Bronchial epithelial cell (primary cell): ENCODE measurements around the gene NFASC. TPM values are rescaled to one million over a fixed set of nuclear protein-coding genes. Genes with fewer than 3 reads are reported as not detected.

Source experiments
- DNase-seq: peaks from one replicate; pipeline ENCODE4 v3.0.0-alpha.2; 2010; ENCODE audit warnings: low read depth
- FAIRE-seq: peaks from 2 replicates; lab custom pipeline; 2011; peaks lifted over from hg19 to GRCh38; lab: Jason Lieb, UNC
- H3K27me3 ChIP-seq: 2 replicates; pipeline ENCODE4 v1.5.1; 2011; ENCODE audit warnings: low read length; ENCODE audit not compliant: control insufficient read depth, insufficient read depth
- H3K36me3 ChIP-seq: 2 replicates; pipeline ENCODE4 v1.5.1; 2011; ENCODE audit warnings: low read length; ENCODE audit not compliant: control insufficient read depth, insufficient read depth
- H3K4me3 ChIP-seq: 2 replicates; pipeline ENCODE4 v1.5.1; 2011; ENCODE audit warnings: mild to moderate bottlenecking, low read depth, low read length, control low read depth
- CTCF ChIP-seq: IDR thresholded peaks from 2 replicates; pipeline ENCODE4 v1.5.1; 2011; ENCODE audit warnings: mild to moderate bottlenecking, moderate library complexity, low read length, control low read depth, inconsistent platforms; ENCODE audit not compliant: insufficient read depth, severe bottlenecking
- total RNA-seq: library from RNA; depleted of rRNA; stranded (reverse); fragments of >200 nt; gene quantifications from 2 replicates; pipeline ENCODE4 v1.2.1, GENCODE V29; 2014

Gene NFASC
- total RNA-seq, 1 donor from 2014 or later: 0.53 TPM

GRCh38 chr1:204920511-204920910, 49.8 kb downstream of the NFASC start:
- Histone ChIP-seq H3K4me3 (no peak overlapping the region), H3K27me3 (peaks cover 1% of the 10 kb centered on the region), H3K36me3 (no peaks in the 10 kb centered on the region)
- DNase-seq (no peak), FAIRE-seq (no peak)
- no peak for TF ChIP-seq CTCF

GRCh38 chr1:204920967-204921366, 50.3 kb downstream of the NFASC start:
- H3K36me3 ChIP-seq: no peaks in the 10 kb centered on the region
- peaks cover 2% of the 10 kb centered on the region for H3K27me3 ChIP-seq
- no peak for TF ChIP-seq CTCF
- FAIRE-seq (no peak), DNase-seq (no peak)
- H3K4me3 ChIP-seq: no peak overlapping the region

- FAIRE-seq: no peak
- no peak for TF ChIP-seq CTCF
- Histone ChIP-seq H3K4me3 (no peak overlapping the region), H3K36me3 (no peaks in the 10 kb centered on the region), H3K27me3 (peaks cover 2% of the 10 kb centered on the region)
- DNase-seq: no peak
These were observed 51.3 kb downstream of the NFASC start for GRCh38 chr1:204921855-204922516.

- no peaks in the 10 kb centered on the region for H3K36me3 ChIP-seq
- H3K4me3 ChIP-seq: no peak overlapping the region
- no peak for DNase-seq
- no peak for FAIRE-seq
- H3K27me3 ChIP-seq: peaks cover 2% of the 10 kb centered on the region
- no peak for TF ChIP-seq CTCF
These were observed 52.5 kb downstream of the NFASC start for GRCh38 chr1:204923201-204923600.

GRCh38 chr1:204923626-204924012, 53.0 kb downstream of the NFASC start:
- FAIRE-seq (no peak), DNase-seq (no peak)
- H3K36me3 ChIP-seq: no peaks in the 10 kb centered on the region
- no peak overlapping the region for H3K4me3 ChIP-seq
- TF ChIP-seq CTCF: no peak
- peaks cover 2% of the 10 kb centered on the region for H3K27me3 ChIP-seq
